GM12865 (cell line): ENCODE results near the gene DNAH8.
"Not testable (repeated sequence)": the region's sequence is repeated elsewhere in the genome, so short reads cannot be mapped to it uniquely, and the experiment has no call there.

ENCODE experiments used
- DNase-seq: peaks from one replicate; pipeline ENCODE4 v3.0.0; 2010; ENCODE audit warnings: low read depth
- H3K4me3 ChIP-seq: 2 replicates; pipeline ENCODE4 v1.5.1; 2011; ENCODE audit warnings: mild to moderate bottlenecking, low read depth, low read length, control low read depth
- CTCF ChIP-seq: IDR thresholded peaks from 2 replicates; pipeline ENCODE4 v1.5.1; 2011; ENCODE audit warnings: low read length, control low read depth, low read depth, inconsistent platforms; ENCODE audit not compliant: insufficient read depth; ENCODE audit errors: missing control alignments

Gene DNAH8

GRCh38 chr6:38873001-38873400 lies 157.9 kb downstream of the DNAH8 start:
- no peak for TF ChIP-seq CTCF
- no peak overlapping the region for H3K4me3 ChIP-seq
- DNase-seq, result no peak

- H3K4me3 ChIP-seq, DNase-seq: not testable (repeated sequence)
Measured at GRCh38 chr6:38873816-38874215, 158.7 kb downstream of the DNAH8 start.

- TF ChIP-seq CTCF, result no peak
- DNase-seq, result peak; percentile 24
Measured at GRCh38 chr6:38876475-38876874, 161.4 kb downstream of the DNAH8 start.

GRCh38 chr6:38877721-38878120 lies 162.6 kb downstream of the DNAH8 start:
- H3K4me3 ChIP-seq, result no peak overlapping the region
- no peak for DNase-seq
- TF ChIP-seq CTCF, result no peak

More at GRCh38 chr6:38876475-38876874, 161.4 kb downstream of the DNAH8 start:
- H3K4me3 ChIP-seq, result no peak overlapping the region

GRCh38 chr6:38882157-38882556 lies 167.0 kb downstream of the DNAH8 start:
- TF ChIP-seq CTCF, result no peak
- H3K4me3 ChIP-seq, result no peak overlapping the region

GRCh38 chr6:38897507-38897906 lies 182.4 kb downstream of the DNAH8 start:
- no peak for DNase-seq
- H3K4me3 ChIP-seq, result no peak overlapping the region
- TF ChIP-seq CTCF, result no peak

More at GRCh38 chr6:38882157-38882556, 167.0 kb downstream of the DNAH8 start:
- DNase-seq, result no peak

GRCh38 chr6:38901802-38902522 lies 186.9 kb downstream of the DNAH8 start:
- DNase-seq, result no peak
- no peak overlapping the region for H3K4me3 ChIP-seq
- TF ChIP-seq CTCF, result no peak
